Measurements from ENCODE around the gene TAAR8.
"Not testable (repeated sequence)": the region's sequence is repeated elsewhere in the genome, so short reads cannot be mapped to it uniquely, and the experiment has no call there.

TAAR8 gene, protein sequence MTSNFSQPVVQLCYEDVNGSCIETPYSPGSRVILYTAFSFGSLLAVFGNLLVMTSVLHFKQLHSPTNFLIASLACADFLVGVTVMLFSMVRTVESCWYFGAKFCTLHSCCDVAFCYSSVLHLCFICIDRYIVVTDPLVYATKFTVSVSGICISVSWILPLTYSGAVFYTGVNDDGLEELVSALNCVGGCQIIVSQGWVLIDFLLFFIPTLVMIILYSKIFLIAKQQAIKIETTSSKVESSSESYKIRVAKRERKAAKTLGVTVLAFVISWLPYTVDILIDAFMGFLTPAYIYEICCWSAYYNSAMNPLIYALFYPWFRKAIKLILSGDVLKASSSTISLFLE

DNA sequence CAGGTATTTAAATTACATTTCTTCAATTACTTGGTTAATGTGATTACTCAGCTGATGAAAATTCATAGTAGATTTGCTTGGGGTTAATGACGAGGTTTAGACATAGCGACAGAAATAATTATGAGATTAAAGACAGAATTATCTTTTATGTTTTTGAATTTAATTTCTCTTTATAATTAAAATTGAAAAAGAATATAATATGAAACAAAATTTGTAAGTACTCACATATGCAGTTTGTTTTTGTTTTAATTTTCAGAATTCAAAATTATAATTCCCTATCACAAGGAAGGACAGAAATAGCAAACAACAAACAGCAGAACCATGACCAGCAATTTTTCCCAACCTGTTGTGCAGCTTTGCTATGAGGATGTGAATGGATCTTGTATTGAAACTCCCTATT, at the start of gene TAAR8:
Gene TAAR8, plus strand, starts transcription at position 301 of the 400 bp plus-strand sequence. Its CDS starts 21 bp downstream, at position 322.
- DNase-seq: no peak

DNA sequence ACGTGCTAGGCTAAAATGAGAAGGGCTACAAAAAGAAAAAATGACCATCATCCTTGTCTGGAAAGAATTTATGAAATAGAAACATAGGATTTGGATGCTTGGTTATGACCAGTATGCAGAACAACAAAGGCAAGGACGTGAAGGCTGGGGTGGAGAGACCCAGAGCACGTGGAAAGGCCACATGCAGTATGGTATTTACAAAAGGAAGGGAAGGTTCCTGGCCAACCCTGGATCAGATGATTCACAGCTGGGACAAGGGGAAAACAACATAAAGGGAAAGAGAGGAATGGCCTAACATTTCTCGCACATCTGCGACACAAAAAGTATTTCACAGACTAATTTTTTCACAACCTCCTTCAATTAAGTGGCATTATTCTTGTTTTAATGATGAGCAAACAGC, 47.7 kb upstream of the TAAR8 start:
- DNase-seq: no peak

DNA sequence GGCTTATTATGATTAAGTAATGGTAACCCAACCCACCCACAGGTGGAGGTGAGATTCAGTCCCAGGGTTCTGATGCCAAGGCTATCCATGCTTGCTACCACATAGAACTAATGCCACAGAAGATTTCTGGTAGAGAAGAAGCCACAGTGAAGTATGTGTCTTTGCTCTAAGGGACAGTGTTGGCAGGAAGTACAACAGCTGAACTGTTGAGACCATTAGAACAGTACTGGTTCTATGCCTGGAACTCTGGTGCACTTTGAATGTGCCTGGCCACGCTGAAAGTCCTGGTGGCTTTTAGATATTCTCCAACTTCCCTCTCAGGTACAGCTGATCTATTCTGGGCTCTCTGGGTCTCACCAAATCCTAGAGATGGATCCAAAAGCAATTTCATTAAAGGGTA, 47.3 kb upstream of the TAAR8 start:
- no peak for DNase-seq

- no peak for DNase-seq
These were observed 46.0 kb upstream of the TAAR8 start for GRCh38 chr6:132506461-132506860.

- DNase-seq: no peak
These were observed 45.3 kb upstream of the TAAR8 start for GRCh38 chr6:132506869-132507808.

- DNase-seq: no peak
These were observed 41.2 kb upstream of the TAAR8 start for GRCh38 chr6:132511210-132511830.

DNA sequence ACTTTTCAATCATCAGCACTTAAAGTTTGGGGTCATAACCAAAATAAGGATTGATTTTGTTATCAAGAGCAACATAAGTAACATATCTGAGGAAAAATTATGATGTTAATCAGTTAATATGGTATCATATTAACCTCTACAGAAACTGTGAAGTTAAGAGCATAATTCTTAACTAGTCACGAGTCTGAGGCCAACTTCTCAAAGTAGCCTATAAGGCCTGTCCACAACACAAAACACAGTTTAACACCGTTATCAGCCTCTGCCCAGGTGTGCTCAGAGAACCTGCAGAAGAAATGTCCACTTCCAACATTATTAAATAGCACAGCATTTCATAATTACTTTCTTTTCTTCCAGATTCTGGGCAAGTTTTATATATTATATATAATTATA, 40.6 kb upstream of the TAAR8 start:
- DNase-seq: no peak

- DNase-seq: peak in 1 of 2 donors; percentile 69
These were observed 40.2 kb upstream of the TAAR8 start for GRCh38 chr6:132512342-132512637.

DNA sequence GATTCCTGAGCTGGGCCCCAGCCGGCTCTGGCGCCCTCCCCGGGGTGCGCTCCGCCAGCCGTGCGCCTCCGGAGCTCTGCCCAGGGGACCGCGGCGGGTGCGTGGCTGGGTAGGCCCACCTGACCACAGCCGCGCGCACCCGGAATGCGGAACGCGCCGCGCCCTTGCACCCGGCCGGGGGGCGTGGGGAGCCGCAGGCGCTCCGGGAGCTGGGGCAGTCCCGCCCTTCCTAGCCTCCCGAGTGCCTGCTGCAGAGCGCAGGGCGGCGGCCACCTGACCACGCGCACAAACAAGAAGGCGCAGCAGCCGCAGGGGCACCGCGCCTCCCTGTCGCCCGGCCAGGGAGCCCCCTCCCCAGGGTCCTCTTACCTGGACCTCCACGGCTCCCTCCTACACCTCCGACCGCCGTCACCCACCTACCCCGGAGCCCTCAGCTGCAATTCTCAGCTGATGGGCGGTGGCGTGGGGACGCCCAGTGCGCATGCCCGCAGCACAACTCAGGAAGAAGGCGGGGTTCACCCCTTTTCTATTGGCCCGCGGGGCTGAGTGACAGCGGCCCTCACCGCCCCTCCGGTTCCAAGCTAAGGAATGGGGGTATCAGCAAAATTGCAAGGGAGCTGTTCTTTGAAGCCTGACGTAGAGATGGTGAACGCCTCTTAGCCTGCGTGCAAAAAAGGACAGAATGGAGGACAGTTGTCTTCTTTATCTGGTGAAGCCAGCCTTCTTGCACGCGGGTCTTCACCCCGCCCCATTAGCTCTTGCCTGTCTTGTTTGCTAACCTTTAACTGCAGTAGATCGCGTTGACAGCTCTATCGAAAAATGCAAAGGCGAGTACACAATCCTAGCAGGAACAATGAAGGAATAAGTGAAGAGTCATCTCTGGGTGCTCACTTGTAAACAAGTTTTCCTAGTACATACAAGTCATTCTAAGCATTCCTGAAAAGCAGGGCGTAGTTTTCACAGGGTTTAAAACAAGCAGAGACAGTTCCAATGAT, 39.5 kb upstream of the TAAR8 start, which contains the start of gene STX7:
Gene STX7, minus strand, starts transcription at position 479 of the 995 bp plus-strand sequence. CDS start 9,586 bp downstream, outside the sequence.
- DNase-seq: peak; percentile 79 to 96

DNA sequence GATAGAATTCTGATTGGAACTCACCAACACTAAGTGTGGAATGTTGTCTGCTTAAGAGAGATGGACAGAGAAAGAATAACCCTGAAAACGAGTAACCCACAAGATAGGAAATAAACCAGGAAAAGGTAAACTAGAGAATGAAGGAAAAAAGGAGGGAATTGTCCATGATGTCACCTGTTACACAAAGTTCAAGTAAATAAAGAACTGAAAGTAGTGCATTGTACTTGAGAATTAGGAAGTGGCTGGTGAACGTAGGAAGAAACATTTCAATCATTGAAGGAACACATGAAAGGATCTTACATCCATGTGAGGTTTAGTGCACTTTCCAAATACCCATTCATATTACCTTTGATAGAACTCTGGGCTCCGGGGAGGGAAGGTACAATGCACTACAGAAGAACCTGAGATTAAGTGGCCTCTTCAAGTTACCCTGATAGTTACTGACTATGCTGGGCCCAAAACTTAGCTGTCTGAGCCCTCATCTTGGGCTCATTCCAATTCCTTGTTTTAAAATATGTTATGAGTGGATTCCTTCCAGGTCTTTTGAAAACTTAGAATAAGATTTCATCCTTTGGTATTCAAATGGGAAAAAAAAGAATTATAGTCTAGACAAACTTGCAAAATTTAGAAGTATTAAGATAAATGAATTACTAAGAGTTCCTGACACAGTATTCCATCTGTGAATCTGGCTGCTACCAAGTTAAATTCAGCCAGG, 38.5 kb upstream of the TAAR8 start:
- DNase-seq: no peak

DNA sequence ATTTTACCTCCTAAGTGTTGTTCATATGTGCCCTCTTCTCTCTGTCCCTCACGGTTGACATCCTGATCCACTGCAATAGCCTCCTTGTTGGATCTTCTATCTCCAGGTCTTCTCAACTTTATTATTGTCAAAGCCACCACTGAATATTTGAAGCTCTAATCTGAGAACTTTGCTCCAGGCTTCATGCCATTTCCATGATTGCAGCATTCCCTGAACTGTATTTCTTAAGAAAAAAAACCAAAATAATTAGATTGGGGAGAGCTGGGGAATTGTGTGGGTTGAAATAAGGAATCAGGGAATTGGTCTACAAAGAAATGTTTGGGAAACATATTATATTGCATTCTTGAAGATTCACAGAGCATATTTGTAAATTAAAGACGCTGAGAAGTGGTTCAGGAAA, 37.1 kb upstream of the TAAR8 start:
- no peak for DNase-seq

DNA sequence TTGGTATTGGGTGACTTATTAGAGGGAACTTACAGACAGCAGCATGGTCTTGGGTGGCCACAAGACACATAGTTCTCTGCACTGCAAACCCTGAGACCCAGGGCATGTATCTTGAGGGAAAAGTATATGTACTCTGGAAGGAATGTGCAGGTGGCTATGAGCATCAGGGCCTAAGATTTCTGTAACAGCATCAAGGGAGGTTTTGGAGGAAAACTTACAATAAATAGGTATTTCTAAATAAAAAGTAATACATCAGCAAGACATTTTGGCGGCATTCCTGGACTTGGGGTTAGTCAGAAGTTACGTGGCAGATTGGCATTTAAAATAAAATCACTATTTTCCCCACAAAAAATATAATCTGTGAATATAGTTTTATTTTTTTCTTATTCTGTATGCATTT, 31.5 kb upstream of the TAAR8 start:
- no peak for DNase-seq

GRCh38 chr6:132524646-132525045, 27.8 kb upstream of the TAAR8 start:
- DNase-seq: no peak

GRCh38 chr6:132525866-132526265, 26.6 kb upstream of the TAAR8 start:
- no peak for DNase-seq

- no peak for DNase-seq
These were observed 26.0 kb upstream of the TAAR8 start for GRCh38 chr6:132526461-132526860.

DNA sequence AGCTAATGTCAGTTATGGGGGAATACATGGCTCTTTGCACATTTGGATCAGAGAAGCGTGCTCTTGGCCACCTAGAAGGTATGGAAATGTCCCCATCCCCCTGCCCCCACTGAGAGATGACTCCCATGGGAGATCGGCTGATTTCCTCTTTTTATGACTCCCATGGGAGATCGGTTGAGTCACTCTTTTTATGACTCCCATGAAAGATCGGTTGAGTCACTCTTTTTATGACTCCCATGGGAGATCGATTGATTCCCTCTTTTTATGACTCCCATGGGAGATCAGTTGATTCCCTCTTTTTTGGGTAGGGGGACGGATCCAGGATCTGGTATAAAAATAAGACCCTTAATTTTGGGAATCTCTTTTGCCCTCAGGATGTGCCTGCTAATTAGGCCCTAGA, 24.7 kb upstream of the TAAR8 start:
- DNase-seq: no peak

- peak in 1 of 2 donors; percentile 54 for DNase-seq
These were observed 22.0 kb upstream of the TAAR8 start for GRCh38 chr6:132530293-132530974.

GRCh38 chr6:132534546-132534945, 17.9 kb upstream of the TAAR8 start:
- not testable (repeated sequence) for DNase-seq

DNA sequence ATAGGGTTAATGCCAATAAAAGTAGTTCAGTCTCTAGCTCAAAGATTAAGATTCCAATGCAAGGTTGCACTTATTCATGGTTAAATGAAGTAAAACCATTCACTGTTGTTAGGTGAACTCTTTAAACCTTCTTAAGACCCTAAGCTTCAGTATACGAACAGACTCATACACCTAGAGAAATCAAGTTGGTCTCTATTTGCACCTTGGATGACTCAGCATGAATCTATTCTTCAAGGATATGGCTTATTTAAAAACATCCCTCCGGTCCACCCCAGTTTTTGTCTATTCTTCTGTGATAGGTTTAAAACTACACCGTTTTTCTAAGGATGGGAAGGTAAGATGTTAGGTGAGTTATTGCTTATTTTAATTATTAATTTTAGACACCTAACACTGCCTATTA, 15.3 kb upstream of the TAAR8 start:
- DNase-seq: no peak

DNA sequence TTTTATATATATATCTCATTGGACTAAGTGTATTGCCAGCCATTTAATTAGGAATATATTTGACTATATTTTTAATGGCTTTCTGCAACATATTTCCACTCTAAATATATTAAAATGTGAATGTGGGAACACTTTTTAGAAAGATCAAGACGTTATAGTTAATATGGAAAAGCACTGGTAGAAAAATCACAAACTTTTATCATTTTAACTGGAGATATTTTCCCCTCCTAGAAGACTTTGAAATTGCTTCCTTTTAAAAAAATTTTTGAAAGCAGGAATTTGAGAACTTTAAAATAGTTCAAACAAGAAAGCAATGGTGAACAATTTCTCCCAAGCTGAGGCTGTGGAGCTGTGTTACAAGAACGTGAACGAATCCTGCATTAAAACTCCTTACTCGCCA, 14.5 kb upstream of the TAAR8 start, which contains the start of gene TAAR9:
Gene TAAR9, plus strand, starts transcription at position 301 of the 400 bp plus-strand sequence. Its CDS starts 13 bp downstream, at position 314.
- DNase-seq: no peak

DNA sequence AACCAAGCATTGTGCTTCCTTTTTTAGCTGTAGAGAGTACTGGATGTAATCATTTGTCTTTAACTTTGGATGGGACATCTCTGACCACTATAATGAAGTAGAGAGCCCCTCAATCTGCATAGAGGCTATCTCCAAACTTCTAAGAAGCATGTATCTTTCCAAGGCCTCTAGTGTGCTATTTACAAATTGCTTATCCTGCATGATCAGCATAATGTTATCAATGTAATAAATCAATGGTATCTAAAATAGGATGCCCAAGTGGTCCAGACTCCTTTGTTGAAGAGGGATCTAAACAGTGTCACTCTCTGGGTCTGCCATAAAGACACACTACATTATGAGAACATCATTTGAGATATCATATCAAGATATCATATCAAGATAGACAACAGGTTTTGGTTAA, 7.6 kb upstream of the TAAR8 start:
- DNase-seq: no peak
